ENCODE results near the gene INSIG1.

INSIG1 gene

DNA sequence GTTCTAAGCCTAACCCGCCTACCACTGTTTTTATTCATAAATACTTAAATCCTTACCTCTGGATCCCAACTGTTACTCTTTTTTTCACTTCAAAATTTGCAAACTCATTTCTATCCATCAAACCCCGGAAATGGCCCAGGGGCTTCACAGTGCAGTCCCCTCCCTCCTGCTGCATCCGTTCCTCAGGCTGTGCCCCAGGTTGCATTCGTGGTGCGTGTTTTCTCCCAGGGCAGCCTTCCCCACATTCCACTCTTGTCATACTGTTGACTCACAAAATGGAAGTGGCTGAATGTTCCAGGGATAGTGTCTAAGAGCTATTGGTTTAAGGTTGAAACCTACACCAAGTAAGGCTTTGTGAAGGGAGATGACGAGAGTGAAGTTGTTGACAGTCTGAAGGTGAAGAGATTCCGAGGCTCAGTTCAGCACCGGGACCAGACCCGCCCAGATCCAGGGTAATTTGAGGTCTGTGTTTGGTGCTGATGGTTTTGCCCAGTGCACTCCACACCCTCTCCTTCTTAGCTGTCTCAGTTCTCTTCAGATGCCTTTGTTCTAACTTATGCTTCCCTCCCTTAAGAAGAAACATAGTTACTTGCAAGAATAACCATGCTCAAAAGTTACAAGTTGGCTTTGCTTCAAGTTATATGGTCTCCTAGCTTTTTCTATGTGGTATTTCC, 7.7 kb downstream of the INSIG1 start:
- DNase-seq, result no peak

DNA sequence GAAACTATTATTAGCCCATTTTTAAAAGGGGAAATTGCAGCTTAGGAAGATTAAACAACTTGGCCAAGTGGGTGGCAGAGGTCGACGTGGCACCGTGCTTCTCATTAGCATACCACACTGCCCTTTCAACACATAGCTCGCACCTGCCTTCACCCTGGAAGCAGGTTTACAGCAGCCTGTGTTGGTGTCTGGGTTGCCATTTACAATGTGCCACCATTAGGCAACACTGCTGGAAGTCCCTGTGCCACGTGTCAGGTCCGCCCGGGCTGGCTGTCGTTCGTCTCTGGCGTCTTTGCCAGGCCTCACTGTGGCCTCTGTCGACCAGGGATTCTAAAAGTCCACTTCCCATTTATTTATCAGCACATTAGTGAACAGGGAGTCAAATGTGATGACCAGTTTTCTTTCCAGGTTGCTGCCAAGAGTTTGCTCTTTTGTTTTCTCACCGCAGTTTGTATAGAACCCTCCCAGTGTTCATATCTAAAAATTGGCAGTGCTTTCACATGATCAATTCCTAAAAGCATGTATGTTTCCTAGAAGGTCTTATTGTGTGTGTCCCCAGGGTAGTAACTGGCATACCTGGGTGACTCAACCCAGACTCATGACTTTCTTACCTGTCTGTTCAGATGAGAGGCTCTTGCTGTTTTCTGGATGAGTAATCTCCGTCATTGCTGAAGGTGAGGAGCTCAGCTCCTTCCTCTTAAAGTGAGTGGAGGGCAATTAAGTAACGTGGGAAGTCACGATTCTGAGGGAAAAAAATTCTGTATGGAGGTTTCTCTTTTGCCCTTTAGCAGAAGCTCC, 9.2 kb downstream of the INSIG1 start:
- no peak for DNase-seq

GRCh38 chr7:155308330-155309020, 10.8 kb downstream of the INSIG1 start:
- no peak for DNase-seq

DNA sequence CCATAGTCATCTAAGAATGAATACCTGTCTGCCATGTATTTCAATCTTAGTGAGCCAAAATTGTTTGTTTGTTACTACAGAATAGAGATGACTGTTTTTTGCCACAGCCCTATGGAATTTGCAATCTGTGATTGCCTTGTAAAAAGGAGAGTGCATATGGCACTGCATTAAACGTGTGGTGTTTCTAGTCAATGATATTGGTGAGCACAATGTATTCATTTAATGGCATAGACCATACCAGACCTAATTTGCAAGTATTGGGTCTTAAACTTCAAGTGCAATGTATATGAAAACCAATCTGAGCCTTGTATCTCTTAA, 11.3 kb downstream of the INSIG1 start:
- no peak for DNase-seq

DNA sequence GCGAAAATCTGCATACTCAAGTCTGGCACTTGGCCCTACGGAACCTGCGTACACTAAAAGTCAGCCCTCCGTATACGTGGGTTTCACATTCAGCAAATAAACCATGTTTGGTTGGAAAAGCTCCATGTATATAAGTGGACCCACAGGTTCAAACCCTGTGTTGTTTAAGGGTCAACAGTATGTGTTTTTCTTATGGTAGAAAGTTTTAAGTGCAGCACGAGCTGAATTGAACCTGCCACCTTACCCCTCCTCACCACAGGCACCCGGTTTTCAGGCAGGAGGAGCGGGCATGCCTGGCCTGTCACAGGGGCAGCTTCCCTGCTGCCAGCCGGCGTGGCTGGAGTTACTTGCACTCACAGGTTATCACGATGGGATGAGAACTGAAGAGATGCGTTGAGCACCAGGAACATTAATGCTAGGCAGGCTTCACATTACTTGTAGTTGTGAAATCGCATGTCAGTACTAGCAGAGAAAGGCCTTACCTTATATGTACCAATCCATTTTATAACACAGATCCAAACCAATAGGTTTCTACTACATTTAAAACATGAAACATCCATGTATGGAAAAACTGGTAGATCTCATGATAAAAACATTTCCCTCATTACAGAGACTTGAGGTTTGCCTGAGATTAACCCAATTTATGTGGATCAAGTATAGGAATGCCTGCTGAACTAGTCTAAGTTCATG, 12.9 kb downstream of the INSIG1 start:
- DNase-seq, result no peak

GRCh38 chr7:155311826-155312537, 14.3 kb downstream of the INSIG1 start:
- DNase-seq, result no peak

DNA sequence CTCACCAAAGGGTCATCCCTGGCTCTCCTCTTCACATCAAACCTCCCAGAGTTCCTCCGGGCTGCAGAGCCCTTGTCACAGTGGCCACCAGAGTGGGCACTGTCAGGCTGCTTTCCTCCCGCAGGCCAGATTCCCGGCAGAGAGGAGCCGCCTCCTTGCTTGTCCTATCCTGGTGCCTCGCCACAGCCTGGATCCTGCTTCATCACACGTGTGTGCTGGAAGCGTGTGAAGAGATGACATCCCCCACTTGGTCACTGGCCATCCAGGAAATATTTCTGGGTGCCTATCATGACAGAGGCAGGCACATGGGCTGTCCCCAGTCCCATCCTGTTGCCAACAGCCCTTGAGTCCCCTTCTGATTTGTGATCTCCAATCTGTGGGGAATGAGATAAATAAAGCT, 15.0 kb downstream of the INSIG1 start:
- DNase-seq, result no peak

GRCh38 chr7:155313096-155313495, 15.4 kb downstream of the INSIG1 start:
- no peak for DNase-seq

- DNase-seq, result no peak
Observed at GRCh38 chr7:155315977-155316376, 18.3 kb downstream of the INSIG1 start.

DNA sequence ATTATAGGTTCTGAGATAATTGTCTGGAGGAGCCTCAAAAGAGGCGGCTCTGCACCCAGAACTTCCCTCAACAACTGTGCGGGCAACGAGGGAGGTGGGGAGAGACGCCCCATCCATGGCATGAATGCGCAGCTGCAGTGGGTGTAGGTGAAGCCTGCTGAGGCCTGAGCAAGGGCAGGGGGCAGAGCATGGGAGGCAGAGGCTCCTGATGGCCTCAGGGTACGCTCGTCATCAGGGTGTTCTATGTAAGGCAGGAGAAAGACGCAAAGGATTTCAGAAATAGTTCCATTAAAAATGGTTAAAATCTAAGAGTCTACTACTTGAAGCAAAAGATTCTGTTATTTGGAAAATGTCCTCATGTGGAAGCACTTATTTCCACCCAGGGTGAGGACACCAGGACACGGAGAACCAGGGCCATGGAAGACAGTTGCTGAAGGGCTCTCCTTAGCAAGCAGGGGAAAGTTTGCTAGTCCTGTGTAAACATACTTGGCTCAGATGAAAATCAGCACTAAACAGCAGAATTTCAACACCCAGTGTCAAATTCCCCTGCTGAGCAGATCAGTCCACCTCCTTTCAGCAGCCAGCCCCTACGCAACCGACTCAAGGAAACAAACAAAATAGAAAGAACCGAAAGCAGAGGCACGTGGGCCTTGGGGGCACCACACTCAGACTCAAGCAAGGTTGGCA, 18.9 kb downstream of the INSIG1 start:
- no peak for DNase-seq

GRCh38 chr7:155317114-155317434, 19.4 kb downstream of the INSIG1 start:
- no peak for DNase-seq

DNA sequence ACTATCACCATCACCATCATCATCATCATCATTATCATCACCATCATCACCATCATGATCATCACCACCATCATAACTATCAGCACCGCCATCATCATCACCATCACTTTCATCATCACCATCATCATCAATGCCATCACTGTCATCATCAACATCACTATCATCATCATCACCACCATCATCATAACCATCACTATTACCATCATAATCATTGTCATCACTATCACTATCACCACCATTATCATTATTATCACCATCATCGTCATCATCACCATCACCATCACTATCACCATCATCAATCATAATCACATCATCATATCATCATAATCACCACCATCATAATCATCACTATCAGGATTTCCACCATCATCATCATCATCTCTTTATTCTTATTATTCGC, 20.6 kb downstream of the INSIG1 start:
- no peak for DNase-seq

GRCh38 chr7:155322530-155322929, 24.9 kb downstream of the INSIG1 start:
- no peak for DNase-seq

DNA sequence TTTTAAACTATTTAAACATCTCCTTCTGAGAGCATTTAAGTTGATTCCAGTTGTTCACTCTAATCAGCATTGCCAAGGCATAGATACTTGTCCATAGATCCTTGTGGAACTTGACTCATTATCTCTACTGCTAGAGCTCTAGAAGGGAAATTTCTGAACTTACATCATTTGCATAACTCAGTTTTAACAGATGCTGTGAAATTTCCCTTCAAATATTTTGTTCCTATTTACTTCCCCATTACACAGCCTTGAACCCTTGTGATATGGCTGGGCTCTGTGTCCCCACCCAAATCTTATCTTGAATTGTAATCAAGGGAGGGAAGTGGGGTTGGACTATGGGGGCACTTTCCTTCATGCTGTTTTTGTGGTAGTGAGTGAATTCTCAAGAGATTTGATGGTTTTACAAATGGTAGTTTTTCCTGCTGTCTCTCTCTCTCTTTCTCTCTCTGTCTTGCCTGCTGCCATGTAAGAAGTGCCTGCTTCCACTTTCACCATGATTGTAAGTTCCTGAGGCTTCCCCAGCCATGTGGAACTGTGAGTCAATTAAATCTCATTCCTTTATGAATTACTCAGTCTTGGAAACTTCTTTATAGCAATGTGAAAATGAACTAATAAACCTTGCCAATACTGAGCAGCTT, 25.4 kb downstream of the INSIG1 start:
- no peak for DNase-seq

DNA sequence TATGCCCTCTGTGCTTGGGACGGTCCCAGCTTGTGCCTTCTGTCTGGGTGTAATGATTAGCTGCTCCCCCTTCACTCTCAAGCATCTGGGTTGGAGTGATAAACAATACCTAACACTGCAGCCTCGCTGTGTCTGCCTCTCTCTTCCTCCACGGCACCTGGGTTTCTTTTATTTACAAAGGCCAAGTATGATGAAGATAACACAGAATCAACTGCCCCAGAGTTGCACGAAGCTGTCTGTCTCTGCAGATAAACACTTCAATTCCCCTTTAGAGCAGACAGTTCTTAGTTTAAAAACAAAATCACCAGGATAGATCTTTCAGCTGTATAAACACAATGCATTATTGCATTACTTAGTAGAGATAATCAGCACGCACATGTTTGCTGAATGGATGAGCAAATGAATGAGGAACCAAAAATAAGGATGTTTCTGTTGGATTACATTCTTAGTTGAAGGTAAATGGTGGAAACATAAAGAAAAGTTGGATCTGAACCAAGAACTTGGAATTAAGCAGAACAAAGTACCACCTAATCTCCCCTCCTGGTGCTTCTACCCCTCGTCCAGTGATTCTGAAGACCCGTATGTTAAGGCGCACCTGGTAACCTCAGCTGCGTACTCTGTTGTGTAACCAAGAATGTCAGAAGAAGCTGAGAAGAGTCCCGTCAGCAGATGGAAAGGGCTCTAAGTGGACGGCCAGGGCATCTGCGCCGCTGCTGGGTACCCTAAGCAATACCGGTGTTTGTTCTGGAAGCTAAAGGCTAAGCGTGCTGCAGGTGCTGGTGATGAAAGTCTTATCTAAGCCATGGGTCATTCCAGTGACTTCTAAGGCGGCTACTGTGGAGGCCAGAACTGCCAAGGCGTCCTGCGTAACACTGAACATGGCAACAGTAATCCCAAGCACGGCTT, 26.6 kb downstream of the INSIG1 start:
- no peak for DNase-seq

- no peak for DNase-seq
Observed at GRCh38 chr7:155324918-155325235, 27.2 kb downstream of the INSIG1 start.

- no peak for DNase-seq
Observed at GRCh38 chr7:155326385-155326784, 28.7 kb downstream of the INSIG1 start.

DNA sequence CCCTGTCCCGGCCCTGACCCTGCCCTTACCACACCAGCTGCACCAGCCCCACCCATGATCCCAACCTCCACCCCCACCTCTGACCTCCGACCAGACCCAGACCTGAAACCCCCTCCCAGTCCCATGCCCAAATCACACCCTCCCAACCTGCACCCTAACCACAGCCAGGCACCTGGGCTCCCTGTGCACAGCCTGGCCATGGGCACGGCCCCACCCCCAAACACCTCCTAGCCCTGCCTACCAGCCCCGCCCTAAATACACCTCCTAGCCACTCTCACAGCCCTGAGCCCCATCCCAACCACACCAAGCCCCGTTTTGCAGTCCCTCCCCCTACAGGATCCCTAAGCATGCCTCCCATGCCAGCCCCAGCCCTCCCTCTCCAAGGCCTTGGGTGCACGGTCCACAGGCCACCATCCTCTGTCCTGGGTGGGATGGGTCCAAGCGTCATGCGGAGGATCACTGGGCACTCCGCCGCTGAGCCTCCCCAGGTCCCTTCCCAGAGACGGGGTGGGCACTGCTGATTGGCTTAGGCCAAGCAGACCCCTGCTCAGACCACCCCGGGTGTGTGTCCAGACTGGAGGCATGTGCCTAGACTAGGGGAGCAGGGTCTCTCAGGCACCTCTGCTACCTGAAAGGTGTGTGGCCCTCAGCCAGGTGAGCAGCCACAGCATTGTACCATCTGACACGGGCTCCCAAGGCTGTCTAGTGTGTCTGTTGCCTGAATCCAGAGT, 30.1 kb downstream of the INSIG1 start:
- DNase-seq, result no peak

DNA sequence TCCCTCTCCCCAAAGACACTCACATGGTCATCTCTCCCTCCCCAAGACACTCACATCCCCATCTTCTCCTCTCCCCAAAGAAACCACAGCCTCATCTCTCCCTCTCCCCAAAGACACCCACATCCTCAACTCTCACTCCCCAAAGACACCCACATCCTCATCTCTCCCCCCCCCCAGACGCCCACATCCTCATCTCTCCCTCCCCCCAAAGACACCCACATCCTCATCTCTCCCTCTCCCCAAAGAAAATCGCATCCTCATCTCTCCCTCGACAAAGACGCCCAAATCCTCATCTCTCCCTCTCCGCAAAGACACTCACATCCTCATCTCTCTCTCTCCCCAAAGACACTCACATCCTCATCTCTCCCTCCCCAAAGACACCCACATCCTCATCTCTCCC, 31.5 kb downstream of the INSIG1 start:
- no peak for DNase-seq

- DNase-seq, result no peak
Observed at GRCh38 chr7:155331396-155331795, 33.7 kb downstream of the INSIG1 start.

Data from NCI-H1105 (cell line).